ENCODE data around the gene CLIP2.
"Not testable (repeated sequence)": the region's sequence is repeated elsewhere in the genome, so short reads cannot be mapped to it uniquely, and the experiment has no call there.

The CLIP2 gene

DNA sequence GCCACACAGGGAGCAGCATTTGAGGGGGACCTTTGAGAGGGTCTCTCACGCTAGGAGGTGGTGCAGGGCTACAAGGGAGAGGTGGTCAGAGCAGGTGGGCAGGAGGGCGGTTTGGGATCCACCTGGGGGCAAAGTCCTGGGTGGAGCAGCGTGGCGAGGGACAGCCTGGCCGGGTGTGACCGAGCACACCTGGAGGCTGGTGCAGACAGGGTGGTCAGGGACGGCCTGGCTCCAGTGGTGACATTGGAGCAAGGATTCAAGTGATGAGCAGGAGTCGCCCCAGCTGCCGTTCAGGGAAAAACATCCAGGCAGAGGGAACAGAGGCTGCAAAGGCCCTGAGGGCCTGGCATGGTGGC, 36.0 kb downstream of the CLIP2 start:
- no peak for DNase-seq

DNA sequence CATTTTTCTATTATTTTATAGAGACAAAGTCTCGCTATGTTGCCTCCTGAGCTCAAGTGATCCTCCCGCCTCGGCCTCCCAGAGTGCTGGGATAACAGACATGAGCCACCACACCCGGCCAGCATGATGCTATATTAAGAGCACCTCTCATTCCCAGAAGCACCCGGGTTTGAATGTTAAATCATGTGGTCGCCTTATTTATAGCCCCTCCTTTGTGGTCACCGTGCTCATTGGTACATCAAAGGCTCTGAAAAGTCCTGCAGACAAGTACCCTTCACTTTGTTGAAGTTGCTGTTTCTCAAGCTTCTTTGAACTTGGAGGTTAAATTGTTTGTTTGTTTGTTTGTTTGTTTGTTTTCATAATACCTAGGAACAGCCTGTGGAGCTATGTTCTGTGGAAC, 40.0 kb downstream of the CLIP2 start:
- DNase-seq: no peak

- no peak for DNase-seq
Measured at GRCh38 chr7:74332373-74333176, 43.4 kb downstream of the CLIP2 start.

- DNase-seq: no peak
Measured at GRCh38 chr7:74334030-74334429, 44.8 kb downstream of the CLIP2 start.

- DNase-seq: no peak
Measured at GRCh38 chr7:74337926-74338325, 48.7 kb downstream of the CLIP2 start.

GRCh38 chr7:74338366-74339108, 49.3 kb downstream of the CLIP2 start:
- DNase-seq: no peak

DNA sequence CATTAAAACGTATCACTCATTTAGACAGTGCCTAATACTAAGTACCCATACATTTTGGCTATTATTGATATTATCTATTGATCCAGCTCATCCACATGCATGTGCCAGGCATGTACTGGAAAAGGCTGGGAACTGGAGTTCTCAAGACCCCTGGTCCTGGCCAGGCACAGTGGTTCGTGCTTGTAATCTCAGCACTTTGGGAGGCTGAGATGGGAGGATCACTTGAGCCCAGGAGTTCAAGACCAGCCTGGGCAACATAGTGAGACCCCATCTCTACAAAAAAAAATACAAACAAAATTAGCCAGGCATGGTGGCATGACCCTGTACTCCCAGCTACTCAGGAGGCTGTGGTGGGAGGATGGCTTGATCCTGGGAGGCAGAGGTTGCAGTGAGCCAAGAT, 50.4 kb downstream of the CLIP2 start:
- not testable (repeated sequence) for DNase-seq

DNA sequence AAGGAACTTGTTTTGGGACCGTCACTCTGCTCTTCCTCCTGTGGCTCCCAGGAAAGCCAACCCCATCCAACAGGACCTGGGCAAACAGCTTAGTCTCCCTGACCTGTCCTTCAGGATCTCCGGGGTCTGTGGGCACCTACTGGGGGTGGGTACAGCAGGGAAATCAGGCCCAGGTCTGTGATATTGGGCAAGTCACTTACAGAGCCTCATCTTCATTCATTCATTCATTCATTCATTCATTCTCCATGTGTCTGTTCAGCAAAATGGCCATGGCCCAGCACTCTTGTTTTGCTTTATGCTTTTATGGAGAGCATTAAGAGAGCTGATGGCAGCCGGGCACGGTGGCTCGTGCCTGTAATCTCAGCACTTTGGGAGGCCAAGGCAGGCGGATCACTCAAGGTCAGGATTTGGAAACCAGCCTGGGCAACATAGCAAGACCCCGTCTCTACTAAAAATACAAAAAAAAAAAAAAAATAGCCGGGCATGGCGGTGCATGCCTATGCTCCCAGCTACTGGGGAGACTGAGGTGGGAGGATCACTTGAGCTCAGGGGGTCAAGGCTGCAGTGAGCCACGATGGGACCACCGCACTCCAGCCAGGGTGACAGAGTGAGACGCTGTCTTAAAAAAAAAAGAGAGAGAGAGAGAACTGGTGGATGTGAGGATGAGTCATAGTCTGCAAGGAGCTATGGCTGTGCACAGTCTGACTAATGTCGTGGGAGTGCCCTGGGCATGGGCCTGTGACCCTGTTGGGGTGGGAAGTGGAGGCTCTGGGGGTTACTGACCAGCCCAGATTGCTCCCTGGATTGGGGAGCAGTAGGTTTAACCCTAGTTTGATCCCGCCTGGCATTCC, 54.3 kb downstream of the CLIP2 start:
- DNase-seq: peak in 4 of 56 donors; percentile 2 to 47 (median 2)

DNA sequence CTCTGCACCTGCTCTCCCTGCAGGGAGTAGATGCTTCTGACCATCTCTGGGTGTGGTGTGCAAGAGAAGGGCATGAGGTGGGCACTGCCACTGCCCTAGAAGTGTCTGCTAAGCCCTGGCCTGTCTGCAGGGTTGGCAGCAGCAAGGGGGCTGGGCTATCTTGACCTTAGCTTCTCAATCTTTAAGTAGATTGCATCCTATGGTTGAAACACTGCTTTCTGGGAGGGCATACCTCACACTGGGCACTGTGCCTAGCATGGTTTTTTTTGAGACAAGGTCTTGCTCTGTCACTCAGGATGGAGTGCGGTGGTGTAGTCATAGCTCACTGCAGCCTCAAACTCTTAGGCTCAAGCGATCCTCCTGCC, 54.9 kb downstream of the CLIP2 start:
- no peak for DNase-seq

DNA sequence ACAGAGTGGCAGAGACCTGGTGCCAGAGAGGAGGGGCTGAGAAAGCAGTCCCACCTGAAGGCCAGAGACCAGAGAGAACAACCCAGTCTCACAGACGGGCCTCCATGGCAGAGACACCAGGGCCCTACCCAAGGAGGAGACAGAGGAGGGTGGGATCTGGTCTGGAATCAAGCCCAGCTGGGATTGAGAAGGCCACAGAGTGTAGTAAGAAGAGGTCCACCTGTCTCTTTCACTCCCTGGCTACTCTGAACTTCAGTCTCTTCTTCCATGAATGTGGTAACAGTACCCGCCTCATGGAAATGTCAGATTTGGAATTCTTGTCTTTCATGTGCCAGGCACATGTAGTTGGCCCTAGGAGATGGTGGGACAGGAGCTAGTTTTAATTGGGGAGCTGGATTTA, 55.6 kb downstream of the CLIP2 start:
- DNase-seq: no peak

DNA sequence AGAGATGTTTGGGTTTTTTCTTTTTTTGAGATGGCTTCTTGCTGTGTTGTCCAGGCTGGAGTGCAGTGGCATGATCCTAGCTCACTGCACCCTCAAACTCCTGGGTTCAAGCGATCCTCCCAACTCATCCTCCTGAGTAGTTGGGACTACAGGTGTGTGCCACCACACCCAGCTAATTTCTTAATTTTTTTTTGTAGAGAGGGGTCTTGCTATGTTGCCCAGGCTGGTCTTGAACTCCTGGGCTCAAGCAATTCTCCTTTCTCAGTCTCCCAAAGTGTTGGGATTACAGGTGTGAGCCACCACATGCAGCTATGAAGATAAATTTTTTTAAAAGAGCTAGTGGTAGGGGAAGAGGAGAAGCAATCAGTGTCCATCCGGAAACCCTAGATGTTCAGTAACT, 56.8 kb downstream of the CLIP2 start:
- no peak for DNase-seq

DNA sequence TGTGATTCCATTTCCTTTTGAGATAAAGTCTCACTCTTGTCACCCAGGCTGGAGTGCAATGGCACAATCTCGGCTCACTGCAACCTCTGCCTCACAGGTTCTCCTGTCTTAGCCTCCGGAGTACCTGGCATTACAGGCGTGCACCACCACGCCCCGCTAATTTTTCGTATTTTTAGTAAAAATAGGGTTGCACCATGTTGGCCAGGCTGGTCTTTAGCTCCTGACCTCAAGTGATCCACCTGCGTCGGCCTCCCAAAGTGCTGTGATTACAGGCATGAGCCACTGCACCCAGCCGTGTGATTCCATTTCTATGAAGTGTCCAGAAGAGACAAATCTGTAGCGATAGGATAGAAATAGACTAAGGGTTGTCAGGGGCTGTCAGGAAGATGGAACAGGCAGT, 60.4 kb downstream of the CLIP2 start:
- DNase-seq: no peak

DNA sequence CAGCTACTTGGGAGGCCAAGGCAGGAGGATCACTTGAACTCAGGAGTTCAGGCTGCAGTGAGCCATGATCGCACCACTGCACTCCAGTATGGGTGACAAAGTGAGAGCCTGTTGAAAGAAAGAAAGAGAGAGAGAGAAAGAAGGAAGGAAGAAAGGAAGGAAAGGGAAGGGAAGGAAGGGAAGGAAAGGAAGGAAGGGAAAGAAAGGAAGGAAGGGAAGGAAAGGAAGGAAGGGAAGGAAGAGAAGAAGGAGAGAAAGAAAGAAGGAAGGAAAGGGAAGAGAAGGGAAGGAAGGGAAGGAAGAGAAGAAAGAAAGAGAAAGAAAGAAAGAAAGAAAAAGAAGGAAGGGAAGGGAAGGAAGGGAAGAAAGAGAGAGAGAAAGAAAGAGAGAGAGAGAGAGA, 61.5 kb downstream of the CLIP2 start:
- DNase-seq: no peak

DNA sequence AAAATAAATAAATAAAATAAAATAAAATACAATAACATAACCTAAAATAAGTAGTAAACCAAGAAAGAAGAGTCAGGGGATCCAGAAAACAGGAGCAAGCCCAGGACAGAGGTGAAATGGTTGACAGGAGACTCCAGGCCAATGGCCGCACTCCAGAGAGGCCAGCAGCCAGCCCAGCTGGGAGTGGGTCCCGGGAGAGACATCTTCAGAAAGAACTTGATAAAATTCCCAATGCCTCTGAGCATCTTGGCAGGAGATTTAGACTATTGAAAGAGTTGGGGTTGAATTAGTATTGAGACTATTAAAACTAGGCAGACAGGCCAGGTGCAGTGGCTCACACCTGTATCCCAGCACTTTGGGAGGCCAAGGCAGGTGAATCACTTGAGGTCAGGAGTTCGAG, 62.6 kb downstream of the CLIP2 start:
- DNase-seq: peak in 1 of 56 donors; percentile 9

GRCh38 chr7:74352551-74353138, 63.4 kb downstream of the CLIP2 start:
- DNase-seq: not testable (repeated sequence)

GRCh38 chr7:74354009-74354408, 64.8 kb downstream of the CLIP2 start:
- no peak for DNase-seq

DNA sequence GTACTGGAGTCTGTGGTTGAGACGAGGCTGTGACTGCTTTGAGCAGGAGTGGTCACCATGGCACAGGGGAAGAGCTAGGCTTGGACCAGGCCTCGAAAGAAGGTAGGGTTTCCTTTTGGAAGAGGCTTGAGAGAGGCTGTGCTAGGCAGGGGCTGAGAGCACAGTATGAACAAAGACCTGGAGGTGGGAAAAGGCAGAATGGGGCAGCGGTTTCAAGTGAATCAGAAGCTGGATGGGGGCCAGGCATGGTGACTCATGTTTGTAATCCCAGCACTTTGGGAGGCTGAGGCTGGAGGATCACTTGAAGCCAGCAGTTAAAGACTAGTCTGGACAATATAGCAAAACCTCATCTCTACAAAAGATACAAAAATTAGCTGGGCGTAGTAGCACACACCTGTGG, 65.9 kb downstream of the CLIP2 start:
- DNase-seq: peak in 8 of 56 donors; percentile 1 to 78 (median 14)

DNA sequence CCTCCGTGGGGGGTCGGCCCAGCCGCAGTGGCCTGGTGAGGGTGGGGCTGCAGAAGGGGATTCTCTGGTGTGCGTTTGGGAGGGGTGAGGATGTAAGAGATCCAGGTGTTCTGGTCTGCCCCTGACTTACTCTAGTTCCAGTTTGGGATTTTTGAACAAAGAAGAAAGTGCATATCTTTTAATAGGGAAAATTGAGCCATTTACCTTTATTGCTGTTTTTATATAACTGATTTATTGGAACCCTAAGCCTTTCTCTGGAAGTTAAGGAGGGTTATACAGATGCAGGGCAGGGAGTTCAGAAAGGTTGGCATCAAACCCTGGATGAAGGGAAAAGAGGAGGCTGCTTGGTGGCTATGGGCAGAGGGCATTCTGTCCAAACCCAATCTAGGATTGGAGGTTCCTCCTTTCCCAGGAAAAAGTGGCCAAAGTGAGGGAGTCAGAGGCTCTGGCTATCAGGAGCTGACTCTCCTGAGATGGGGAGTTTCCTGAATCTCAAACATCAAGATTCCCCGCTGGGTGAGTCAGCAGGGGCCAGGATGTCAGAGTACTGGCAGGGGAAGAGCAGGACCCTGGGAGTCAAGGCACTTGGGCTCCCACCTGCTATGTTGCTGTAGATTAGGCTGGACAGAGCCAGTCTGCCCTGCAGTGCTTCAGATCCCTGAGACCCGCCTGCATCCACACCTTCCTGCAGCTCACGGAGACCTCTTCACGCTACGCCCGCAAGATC, 67.5 kb downstream of the CLIP2 start:
- no peak for DNase-seq

DNA sequence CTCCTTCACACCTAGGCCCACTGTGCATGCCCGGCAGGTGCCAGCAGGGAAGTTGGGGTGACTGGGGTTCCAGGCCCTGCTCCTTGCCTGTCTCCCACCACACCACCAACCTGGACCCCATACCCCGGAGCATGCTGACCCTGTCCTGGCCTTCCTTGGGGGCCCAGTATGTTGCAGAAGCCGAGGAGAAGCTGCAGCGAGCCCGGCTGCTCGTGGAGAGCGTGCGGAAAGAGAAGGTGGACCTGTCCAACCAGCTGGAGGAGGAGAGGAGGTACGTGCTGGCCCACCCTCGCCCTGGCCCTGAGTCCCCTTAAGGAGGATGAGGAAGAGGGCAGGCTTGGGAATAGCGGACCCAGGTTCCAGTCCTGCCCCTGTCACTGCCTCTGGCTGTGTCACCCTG, 70.8 kb downstream of the CLIP2 start:
- DNase-seq: no peak

GRCh38 chr7:74362266-74362665, 73.1 kb downstream of the CLIP2 start:
- DNase-seq: no peak

DNA sequence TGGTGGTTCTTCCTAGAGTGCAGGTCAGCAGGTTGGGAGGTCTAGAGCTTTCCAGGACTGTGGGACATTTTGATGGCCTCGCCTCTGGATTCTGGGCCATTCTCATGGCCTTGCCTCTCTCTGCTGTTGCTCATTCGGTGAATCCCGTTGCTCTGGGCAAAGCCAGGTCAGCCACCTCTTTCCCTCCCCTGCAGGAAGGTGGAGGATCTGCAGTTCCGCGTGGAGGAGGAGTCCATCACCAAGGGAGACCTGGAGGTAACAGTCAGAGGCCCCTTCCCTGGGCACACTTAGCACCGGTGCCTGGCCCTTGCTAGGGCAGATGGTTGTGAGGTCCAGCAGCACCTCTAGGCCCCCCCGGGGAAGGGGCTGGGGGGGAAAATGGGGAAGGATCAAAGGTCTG, 74.9 kb downstream of the CLIP2 start:
- DNase-seq: no peak
